Measurements from ENCODE around the gene ZBTB7C.
"Not testable (repeated sequence)": the region's sequence is repeated elsewhere in the genome, so short reads cannot be mapped to it uniquely, and the experiment has no call there.

ZBTB7C gene

GRCh38 chr18:48296581-48296980, 112.6 kb downstream of the ZBTB7C start:
- no peak for DNase-seq (ENCODE audit: low read depth)

GRCh38 chr18:48295586-48296311, 113.4 kb downstream of the ZBTB7C start:
- no peak for DNase-seq (ENCODE audit: low read depth)

- DNase-seq (ENCODE audit: low read depth): no peak
These were observed 114.1 kb downstream of the ZBTB7C start for GRCh38 chr18:48294899-48295585.

- DNase-seq (ENCODE audit: low read depth): no peak
These were observed 115.0 kb downstream of the ZBTB7C start for GRCh38 chr18:48293954-48294898.

- no peak for DNase-seq (ENCODE audit: low read depth)
These were observed 116.3 kb downstream of the ZBTB7C start for GRCh38 chr18:48292782-48293424.

GRCh38 chr18:48292229-48292628, 117.0 kb downstream of the ZBTB7C start:
- no peak for DNase-seq (ENCODE audit: low read depth)

GRCh38 chr18:48290162-48290926, 118.8 kb downstream of the ZBTB7C start:
- DNase-seq (ENCODE audit: low read depth): no peak

GRCh38 chr18:48284743-48285142, 124.4 kb downstream of the ZBTB7C start:
- no peak for DNase-seq (ENCODE audit: low read depth)

- DNase-seq (ENCODE audit: low read depth): not testable (repeated sequence)
These were observed 125.2 kb downstream of the ZBTB7C start for GRCh38 chr18:48284011-48284410.

- not testable (repeated sequence) for DNase-seq (ENCODE audit: low read depth)
These were observed 127.7 kb downstream of the ZBTB7C start for GRCh38 chr18:48281460-48281859.

- DNase-seq (ENCODE audit: low read depth): no peak
These were observed 129.9 kb downstream of the ZBTB7C start for GRCh38 chr18:48279312-48279711.

- DNase-seq (ENCODE audit: low read depth): no peak
These were observed 131.1 kb downstream of the ZBTB7C start for GRCh38 chr18:48278081-48278480.

GRCh38 chr18:48274301-48274700, 134.9 kb downstream of the ZBTB7C start:
- DNase-seq (ENCODE audit: low read depth): no peak

- no peak for DNase-seq (ENCODE audit: low read depth)
These were observed 138.3 kb downstream of the ZBTB7C start for GRCh38 chr18:48270929-48271328.

GRCh38 chr18:48265328-48265727, 143.9 kb downstream of the ZBTB7C start:
- DNase-seq (ENCODE audit: low read depth): no peak

GRCh38 chr18:48263914-48264902, 145.0 kb downstream of the ZBTB7C start:
- DNase-seq (ENCODE audit: low read depth): no peak

GRCh38 chr18:48263192-48263853, 145.9 kb downstream of the ZBTB7C start:
- DNase-seq (ENCODE audit: low read depth): no peak

- DNase-seq (ENCODE audit: low read depth): no peak
These were observed 148.9 kb downstream of the ZBTB7C start for GRCh38 chr18:48260237-48260636.

- no peak for DNase-seq (ENCODE audit: low read depth)
These were observed 152.3 kb downstream of the ZBTB7C start for GRCh38 chr18:48256848-48257247.

Data from HS-27A (cell line).